A549 (cell line): ENCODE data around the gene GLB1L2. TPM values are rescaled to one million over a fixed set of nuclear protein-coding genes. Genes with fewer than 3 reads are reported as not detected.

Experiments used
- ATAC-seq, 2 experiments: fragments of 200-7000 bp in 1 of 2; fragments of >200 bp in 1 of 2; cut with Nextera tagmentation in 1 of 2; cut with Tn5 transposase in 1 of 2; 3 replicates each; pipeline versions ENCODE4 v1.8.0 to v1.9.1; 2018 to 2020; ENCODE audit warnings: mild to moderate bottlenecking in 1 of 2, moderate library complexity in 1 of 2
- CTCF ChIA-PET: fragments of 300-600 bp; sonication (Branson Sonifier 250); formaldehyde crosslinking; extraction: SDS; loops from one replicate; lab custom pipeline; 2021; ENCODE audit warnings: antibody characterized with exemption, inconsistent platforms; lab: Yijun Ruan, JAX
- POLR2A ChIA-PET: fragments of 350-600 bp; formaldehyde crosslinking; extraction: SDS; loops from one replicate; lab custom pipeline; 2021; ENCODE audit warnings: antibody characterized with exemption, inconsistent platforms; lab: Yijun Ruan, JAX
- DNase-seq, 2 experiments: peaks; one replicate each; pipeline versions ENCODE4 v3.0.0 to v3.0.0-alpha.2; 2011 to 2016; ENCODE audit warnings: low read depth in 1 of 2, low spot score in 1 of 2
- FAIRE-seq: peaks from 2 replicates; lab custom pipeline; 2011; peaks lifted over from hg19 to GRCh38; lab: Jason Lieb, UNC
- H3K27ac ChIP-seq, 2 experiments: fragments of >200 bp; sonication (Bioruptor Twin); formaldehyde crosslinking; 3 replicates each; pipeline ENCODE4 v1.5.1; 2016 to 2017
- H3K4me1 ChIP-seq: fragments of >200 bp; sonication (Bioruptor Twin); formaldehyde crosslinking; 3 replicates; pipeline ENCODE4 v1.6.1; 2016
- H3K4me2 ChIP-seq: fragments of >200 bp; sonication (Bioruptor Twin); formaldehyde crosslinking; 3 replicates; pipeline ENCODE4 v1.6.1; 2016
- H3K4me3 ChIP-seq: fragments of >200 bp; sonication (Bioruptor Twin); formaldehyde crosslinking; 3 replicates; pipeline ENCODE4 v1.5.1; 2016
- H3K9me3 ChIP-seq: fragments of >200 bp; sonication (Bioruptor Twin); formaldehyde crosslinking; 3 replicates; pipeline ENCODE4 v1.6.1; 2016
- CBX8 ChIP-seq: fragments of 200-600 bp; sonication (generic); IDR thresholded peaks from 2 replicates; pipeline ENCODE4 v1.6.1; 2016
- EHF ChIP-seq: fragments of 250-450 bp; sonication (Bioruptor Pico); IDR thresholded peaks from 2 replicates; pipeline ENCODE4 v1.5.0; 2020; ENCODE audit warnings: mild to moderate bottlenecking
- EHMT2 ChIP-seq: fragments of 200-600 bp; sonication (generic); IDR thresholded peaks from 2 replicates; pipeline ENCODE4 v1.6.1; 2016; ENCODE audit warnings: antibody characterized with exemption, low read depth, mild to moderate bottlenecking, moderate library complexity
- ESRRA ChIP-seq: fragments of 150-350 bp; IDR thresholded peaks from 2 replicates; pipeline ENCODE4 v1.6.1; 2014; ENCODE audit warnings: mild to moderate bottlenecking, low read length, borderline replicate concordance
- HDAC2 ChIP-seq: fragments of 200-600 bp; sonication (generic); IDR thresholded peaks from 2 replicates; pipeline ENCODE4 v1.6.1; 2016
- HOXB13 ChIP-seq: fragments of 250-450 bp; sonication (Bioruptor Pico); IDR thresholded peaks from 2 replicates; pipeline ENCODE4 v1.5.0; 2020; ENCODE audit warnings: low read depth, mild to moderate bottlenecking, moderate library complexity
- MYC ChIP-seq: IDR thresholded peaks from 2 replicates; pipeline ENCODE4 v1.6.1; 2012; ENCODE audit warnings: mild to moderate bottlenecking, inconsistent platforms, low read length, improper control_type of control experiment, borderline replicate concordance
- NFE2L2 ChIP-seq: fragments of 150-350 bp; conservative IDR thresholded peaks from 2 replicates; pipeline ENCODE4 v1.6.1; 2014; ENCODE audit warnings: low read length
- POLR2A ChIP-seq: IDR thresholded peaks from 2 replicates; pipeline ENCODE4 v1.6.1; 2012; ENCODE audit warnings: mild to moderate bottlenecking, low read length
- RAD21 ChIP-seq, 2 experiments: fragments of >200 bp in 1 of 2; sonication (Bioruptor Twin) in 1 of 2; formaldehyde crosslinking in 1 of 2; IDR thresholded peaks in 1 of 2; conservative IDR thresholded peaks in 1 of 2; 2 replicates in 1 of 2; 3 replicates in 1 of 2; pipeline ENCODE4 v1.6.1; 2012 to 2018; ENCODE audit warnings: inconsistent platforms in 1 of 2
- RFX5 ChIP-seq: fragments of 450-650 bp; IDR thresholded peaks from 2 replicates; pipeline ENCODE4 v1.7.1; 2014; ENCODE audit warnings: antibody characterized with exemption, mild to moderate bottlenecking, moderate library complexity
- RNF2 ChIP-seq: fragments of 200-600 bp; sonication (generic); IDR thresholded peaks from 2 replicates; pipeline ENCODE4 v1.6.1; 2016; ENCODE audit warnings: low read depth, mild to moderate bottlenecking, antibody characterized with exemption, moderate library complexity, borderline replicate concordance
- SMC3 ChIP-seq: fragments of >200 bp; sonication (Bioruptor Twin); formaldehyde crosslinking; IDR thresholded peaks from 3 replicates; pipeline ENCODE4 v1.6.1; 2018; ENCODE audit warnings: inconsistent platforms
- SREBF2 ChIP-seq: fragments of 450-650 bp; IDR thresholded peaks from 2 replicates; pipeline ENCODE4 v1.6.1; 2014; ENCODE audit warnings: mild to moderate bottlenecking, moderate library complexity
- TFCP2L1 ChIP-seq: fragments of 250-450 bp; sonication (Bioruptor Pico); IDR thresholded peaks from 2 replicates; pipeline ENCODE4 v1.5.0; 2021; ENCODE audit warnings: mild to moderate bottlenecking
- ZC3H11A ChIP-seq: fragments of 450-650 bp; IDR thresholded peaks from 2 replicates; pipeline ENCODE4 v1.6.1; 2014; ENCODE audit warnings: antibody characterized with exemption, mild to moderate bottlenecking
- WGBS: methylation state at CpG from one replicate; pipeline ENCODE4 v1.1.6; 2017; ENCODE audit errors: missing lambda C conversion rate; 5-methylcytosine and 5-hydroxymethylcytosine counted together
- polyA plus RNA-seq, 4 experiments: library from polyadenylated mRNA; depleted of rRNA in 3 of 4; stranded (reverse); fragments of >200 nt; fragmentation: RNase III in 1 of 4; extraction: RNeasy Plus Mini Kit Qiagen cat#74134 plus additional on column Dnase treatment in 1 of 4; gene quantifications; 2 replicates in 3 of 4; 3 replicates in 1 of 4; pipeline ENCODE4 v1.2.3, GENCODE V29; 2011 to 2017
- TF ChIP-seq, protein P1 (sequence below): IDR thresholded peaks from 2 replicates; pipeline ENCODE4 v1.6.1; 2012; ENCODE audit warnings: low read depth, borderline replicate concordance
- TF ChIP-seq, protein P2 (sequence below): fragments of >200 bp; sonication (Bioruptor Twin); formaldehyde crosslinking; IDR thresholded peaks from 3 replicates; pipeline ENCODE4 v1.5.1; 2016
- TF ChIP-seq, protein P3 (sequence below): fragments of >200 bp; sonication (Bioruptor Twin); formaldehyde crosslinking; IDR thresholded peaks from 2 replicates; pipeline ENCODE4 v1.6.1; 2016
- TF ChIP-seq, protein P4 (sequence below): IDR thresholded peaks from 2 replicates; pipeline ENCODE4 v1.6.1; 2012
- TF ChIP-seq, protein P5 (sequence below): fragments of 250-450 bp; sonication (Bioruptor Pico); IDR thresholded peaks from 2 replicates; pipeline ENCODE4 v1.5.0; 2020; ENCODE audit warnings: low read depth, mild to moderate bottlenecking, moderate library complexity
- TF ChIP-seq, protein P6 (sequence below): fragments of 450-650 bp; IDR thresholded peaks from 2 replicates; pipeline ENCODE4 v1.6.1; 2014; ENCODE audit warnings: antibody characterized with exemption
- TF ChIP-seq, protein P7 (sequence below): fragments of >200 bp; sonication (Bioruptor Twin); formaldehyde crosslinking; IDR thresholded peaks from 3 replicates; pipeline ENCODE4 v1.6.1; 2016

GLB1L2 gene
- polyA plus RNA-seq, 2 of the 4 experiments (the other 2 are of a cell fraction): 1.1 to 3.5 TPM

DNA sequence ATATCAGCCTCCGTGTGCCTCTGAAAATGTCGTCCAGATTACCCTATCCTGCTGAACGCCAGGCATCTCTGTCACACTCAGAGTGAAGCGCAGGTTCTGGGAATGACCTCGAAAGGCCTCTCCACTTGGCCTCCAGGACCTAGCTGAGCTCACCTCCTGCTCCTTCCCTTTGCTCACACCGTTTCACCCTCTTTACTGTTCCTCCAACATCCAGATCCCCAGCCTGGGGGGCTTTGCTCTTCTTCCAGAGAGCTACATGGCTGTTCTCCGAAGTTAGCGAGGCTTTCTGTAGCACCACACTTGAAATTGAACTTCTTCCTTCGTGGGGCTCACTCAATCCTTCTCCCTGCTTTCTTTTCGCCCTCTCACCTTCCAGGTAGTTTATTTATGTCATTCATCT, 27.9 kb downstream of the GLB1L2 start:
- 65% methylated on average over 8 of the region's 10 CpGs for WGBS
- no peak for ATAC-seq
- TF ChIP-seq EHMT2: no peak
- no peak for TF ChIP-seq NFE2L2
- TF ChIP-seq ZC3H11A: no peak
- no peak for TF ChIP-seq HOXB13
- TF ChIP-seq, protein P1, sequence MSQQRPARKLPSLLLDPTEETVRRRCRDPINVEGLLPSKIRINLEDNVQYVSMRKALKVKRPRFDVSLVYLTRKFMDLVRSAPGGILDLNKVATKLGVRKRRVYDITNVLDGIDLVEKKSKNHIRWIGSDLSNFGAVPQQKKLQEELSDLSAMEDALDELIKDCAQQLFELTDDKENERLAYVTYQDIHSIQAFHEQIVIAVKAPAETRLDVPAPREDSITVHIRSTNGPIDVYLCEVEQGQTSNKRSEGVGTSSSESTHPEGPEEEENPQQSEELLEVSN: no peak
- TF ChIP-seq, protein P2, sequence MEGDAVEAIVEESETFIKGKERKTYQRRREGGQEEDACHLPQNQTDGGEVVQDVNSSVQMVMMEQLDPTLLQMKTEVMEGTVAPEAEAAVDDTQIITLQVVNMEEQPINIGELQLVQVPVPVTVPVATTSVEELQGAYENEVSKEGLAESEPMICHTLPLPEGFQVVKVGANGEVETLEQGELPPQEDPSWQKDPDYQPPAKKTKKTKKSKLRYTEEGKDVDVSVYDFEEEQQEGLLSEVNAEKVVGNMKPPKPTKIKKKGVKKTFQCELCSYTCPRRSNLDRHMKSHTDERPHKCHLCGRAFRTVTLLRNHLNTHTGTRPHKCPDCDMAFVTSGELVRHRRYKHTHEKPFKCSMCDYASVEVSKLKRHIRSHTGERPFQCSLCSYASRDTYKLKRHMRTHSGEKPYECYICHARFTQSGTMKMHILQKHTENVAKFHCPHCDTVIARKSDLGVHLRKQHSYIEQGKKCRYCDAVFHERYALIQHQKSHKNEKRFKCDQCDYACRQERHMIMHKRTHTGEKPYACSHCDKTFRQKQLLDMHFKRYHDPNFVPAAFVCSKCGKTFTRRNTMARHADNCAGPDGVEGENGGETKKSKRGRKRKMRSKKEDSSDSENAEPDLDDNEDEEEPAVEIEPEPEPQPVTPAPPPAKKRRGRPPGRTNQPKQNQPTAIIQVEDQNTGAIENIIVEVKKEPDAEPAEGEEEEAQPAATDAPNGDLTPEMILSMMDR: no peak
- TF ChIP-seq RNF2: no peak
- no peak for TF ChIP-seq SMC3
- TF ChIP-seq, protein P3, sequence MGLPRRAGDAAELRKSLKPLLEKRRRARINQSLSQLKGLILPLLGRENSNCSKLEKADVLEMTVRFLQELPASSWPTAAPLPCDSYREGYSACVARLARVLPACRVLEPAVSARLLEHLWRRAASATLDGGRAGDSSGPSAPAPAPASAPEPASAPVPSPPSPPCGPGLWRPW: no peak
- TF ChIP-seq RAD21 (conservative IDR thresholded peaks at IDR 0.05 in 1 of 2, IDR thresholded peaks at IDR 0.05 in 1 of 2): no peak
- Histone ChIP-seq H3K4me3 (no peak overlapping the region), H3K27ac (no peak overlapping the region), H3K4me2 (no peak overlapping the region), H3K4me1 (no peaks in the 10 kb centered on the region), H3K9me3 (no peaks in the 10 kb centered on the region)
- CTCF ChIA-PET: no interaction called here
- no peak for FAIRE-seq
- POLR2A ChIA-PET: no interaction called here
- no peak for DNase-seq

DNA sequence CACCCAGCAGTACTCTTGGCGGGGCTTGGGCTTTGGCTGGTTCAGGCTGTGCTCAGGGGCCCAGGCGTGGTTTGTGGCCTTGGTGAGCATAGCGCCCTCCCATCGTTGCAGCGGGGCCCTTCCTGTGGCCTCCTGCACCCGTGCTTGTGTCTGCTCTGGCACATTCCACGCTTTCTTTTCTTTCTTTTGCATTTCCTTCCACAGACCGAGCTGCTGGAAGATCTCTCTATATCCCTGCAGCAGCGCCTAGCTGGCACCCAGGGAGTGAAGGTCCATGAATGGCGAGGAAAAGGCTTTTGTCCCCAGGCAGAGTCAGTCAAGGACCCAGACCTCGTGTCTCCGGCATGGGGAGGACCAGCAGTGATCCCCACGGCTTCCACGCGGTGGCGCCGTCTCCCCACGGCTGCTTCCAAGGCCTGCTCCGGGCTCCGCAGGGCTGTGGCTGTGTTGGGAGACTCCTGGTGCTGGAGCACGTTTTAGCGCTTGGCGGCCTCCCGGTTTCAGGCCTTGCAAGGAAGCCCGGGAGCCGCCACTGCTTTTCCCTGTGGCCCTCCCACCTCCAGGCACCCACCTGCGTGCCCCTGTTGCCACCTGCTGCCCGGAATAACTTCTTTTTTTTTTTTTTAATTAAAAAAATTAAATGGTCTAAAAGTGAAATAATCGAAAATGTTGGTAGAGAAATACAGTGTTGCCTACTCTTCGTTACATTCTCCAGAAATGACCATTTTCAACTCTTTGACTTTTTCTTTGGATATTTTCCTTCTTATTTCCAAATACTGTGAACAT, 28.5 kb downstream of the GLB1L2 start:
- ChIA-PET POLR2A (no interaction called here), CTCF (no interaction called here)
- Histone ChIP-seq H3K4me2 (no peak overlapping the region), H3K4me1 (no peaks in the 10 kb centered on the region), H3K4me3 (no peak overlapping the region)
- 47% methylated on average over 16 of the region's 30 CpGs for WGBS
- ATAC-seq (peak; percentile 96 to 99), FAIRE-seq (no peak), DNase-seq (peak; percentile 76 to 78)
- TF ChIP-seq HDAC2 (no peak), POLR2A (no peak), SMC3 (peak; percentile 67), MYC (no peak), CBX8 (no peak), RAD21 (conservative IDR thresholded peaks at IDR 0.05 in 1 of 2, IDR thresholded peaks at IDR 0.05 in 1 of 2) (peak; percentile 82 to 84), TFCP2L1 (CRISPR knock-in tag) (no peak)
- TF ChIP-seq, protein P4, sequence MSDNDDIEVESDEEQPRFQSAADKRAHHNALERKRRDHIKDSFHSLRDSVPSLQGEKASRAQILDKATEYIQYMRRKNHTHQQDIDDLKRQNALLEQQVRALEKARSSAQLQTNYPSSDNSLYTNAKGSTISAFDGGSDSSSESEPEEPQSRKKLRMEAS: peak; percentile 57
- TF ChIP-seq, protein P2: peak; percentile 66
- TF ChIP-seq, all 56 proteins: peak for 4
- Histone ChIP-seq H3K9me3 (no peaks in the 10 kb centered on the region), H3K27ac (no peak overlapping the region)

DNA sequence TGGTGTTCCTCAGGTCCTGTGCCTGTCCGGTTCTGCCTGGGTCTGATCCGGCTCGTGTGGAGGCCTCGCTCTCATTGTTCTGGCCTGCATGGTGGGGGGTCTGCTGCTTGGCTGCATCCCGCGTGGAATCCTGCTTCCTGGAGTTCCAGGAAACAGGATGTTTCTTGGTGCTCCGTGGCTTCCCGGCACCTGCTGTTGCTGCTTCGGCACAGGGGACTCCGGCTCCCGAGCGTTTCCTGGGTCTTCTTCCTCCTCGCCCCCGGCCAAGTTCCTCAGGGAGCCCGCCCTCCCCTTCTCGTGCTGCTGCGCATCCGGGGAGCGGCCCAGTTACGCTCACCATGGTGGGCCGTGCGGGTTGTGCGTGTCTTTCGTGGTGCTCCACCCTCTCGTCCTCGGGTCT, 29.9 kb downstream of the GLB1L2 start:
- H3K4me1 ChIP-seq: no peaks in the 10 kb centered on the region
- no peak overlapping the region for H3K27ac ChIP-seq
- 81% methylated on average over 26 of the region's 26 CpGs for WGBS
- ChIA-PET POLR2A (no interaction called here), CTCF (no interaction called here)
- no peak for ATAC-seq
- H3K4me2 ChIP-seq: no peak overlapping the region
- no peak for DNase-seq
- no peak overlapping the region for H3K4me3 ChIP-seq
- no peak for FAIRE-seq
- no peaks in the 10 kb centered on the region for H3K9me3 ChIP-seq
- TF ChIP-seq, protein P5, sequence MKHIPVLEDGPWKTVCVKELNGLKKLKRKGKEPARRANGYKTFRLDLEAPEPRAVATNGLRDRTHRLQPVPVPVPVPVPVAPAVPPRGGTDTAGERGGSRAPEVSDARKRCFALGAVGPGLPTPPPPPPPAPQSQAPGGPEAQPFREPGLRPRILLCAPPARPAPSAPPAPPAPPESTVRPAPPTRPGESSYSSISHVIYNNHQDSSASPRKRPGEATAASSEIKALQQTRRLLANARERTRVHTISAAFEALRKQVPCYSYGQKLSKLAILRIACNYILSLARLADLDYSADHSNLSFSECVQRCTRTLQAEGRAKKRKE (CRISPR knock-in tag): no peak
- TF ChIP-seq RFX5: no peak
- no peak for TF ChIP-seq ESRRA
- TF ChIP-seq NFE2L2: no peak
- no peak for TF ChIP-seq EHF (CRISPR knock-in tag)
- TF ChIP-seq RNF2: no peak
- TF ChIP-seq, protein P6, sequence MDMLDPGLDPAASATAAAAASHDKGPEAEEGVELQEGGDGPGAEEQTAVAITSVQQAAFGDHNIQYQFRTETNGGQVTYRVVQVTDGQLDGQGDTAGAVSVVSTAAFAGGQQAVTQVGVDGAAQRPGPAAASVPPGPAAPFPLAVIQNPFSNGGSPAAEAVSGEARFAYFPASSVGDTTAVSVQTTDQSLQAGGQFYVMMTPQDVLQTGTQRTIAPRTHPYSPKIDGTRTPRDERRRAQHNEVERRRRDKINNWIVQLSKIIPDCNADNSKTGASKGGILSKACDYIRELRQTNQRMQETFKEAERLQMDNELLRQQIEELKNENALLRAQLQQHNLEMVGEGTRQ: no peak
- no peak for TF ChIP-seq RAD21 (conservative IDR thresholded peaks at IDR 0.05 in 1 of 2, IDR thresholded peaks at IDR 0.05 in 1 of 2)
- TF ChIP-seq, protein P3: no peak
- no peak for TF ChIP-seq SREBF2
- TF ChIP-seq, protein P4: no peak
- TF ChIP-seq, protein P7, sequence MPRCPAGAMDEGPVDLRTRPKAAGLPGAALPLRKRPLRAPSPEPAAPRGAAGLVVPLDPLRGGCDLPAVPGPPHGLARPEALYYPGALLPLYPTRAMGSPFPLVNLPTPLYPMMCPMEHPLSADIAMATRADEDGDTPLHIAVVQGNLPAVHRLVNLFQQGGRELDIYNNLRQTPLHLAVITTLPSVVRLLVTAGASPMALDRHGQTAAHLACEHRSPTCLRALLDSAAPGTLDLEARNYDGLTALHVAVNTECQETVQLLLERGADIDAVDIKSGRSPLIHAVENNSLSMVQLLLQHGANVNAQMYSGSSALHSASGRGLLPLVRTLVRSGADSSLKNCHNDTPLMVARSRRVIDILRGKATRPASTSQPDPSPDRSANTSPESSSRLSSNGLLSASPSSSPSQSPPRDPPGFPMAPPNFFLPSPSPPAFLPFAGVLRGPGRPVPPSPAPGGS: no peak
